Endothelial cell of umbilical vein (primary cell): Measurements from ENCODE around the gene FBL. TPM values are rescaled to one million over a fixed set of nuclear protein-coding genes. Genes with fewer than 3 reads are reported as not detected.
"Not testable (repeated sequence)": the region's sequence is repeated elsewhere in the genome, so short reads cannot be mapped to it uniquely, and the experiment has no call there.

Experiments used
- Bru-seq: library from RNA; stranded (reverse); fragments of 400-500 nt; gene quantifications from one replicate; lab custom pipeline; 2021; lab: Mats Ljungman, UMichigan
- BruChase-seq, 2 experiments: library from RNA; stranded (reverse); fragments of 400-500 nt; gene quantifications; one replicate each; lab custom pipeline; 2021; lab: Mats Ljungman, UMichigan
- BruUV-seq: library from RNA; stranded (reverse); fragments of 400-500 nt; replicated peaks from 2 replicates; lab custom pipeline; 2021; lab: Mats Ljungman, UMichigan
- CTCF ChIA-PET: fragments of 300-600, 350-600 bp; sonication (Branson Sonifier 250); formaldehyde crosslinking; loops from one replicate; lab custom pipeline; 2021; ENCODE audit warnings: antibody characterized with exemption, inconsistent platforms; lab: Charles Lee
- POLR2A ChIA-PET: fragments of 300-600, 350-600 bp; sonication (Branson Sonifier 250); formaldehyde crosslinking; loops from one replicate; lab custom pipeline; 2021; ENCODE audit warnings: antibody characterized with exemption, inconsistent platforms; lab: Charles Lee
- DNase-seq: peaks from one replicate; pipeline ENCODE4 v3.0.0-alpha.2; 2011; ENCODE audit warnings: low read depth, low spot score
- FAIRE-seq: peaks from 2 replicates; lab custom pipeline; 2011; peaks lifted over from hg19 to GRCh38; lab: Jason Lieb, UNC
- H2AFZ ChIP-seq: 2 replicates; pipeline ENCODE4 v1.6.0; 2012; ENCODE audit warnings: low read depth, low read length, control low read depth, inconsistent platforms
- H3K27ac ChIP-seq: 2 replicates; pipeline ENCODE4 v1.5.1; 2011; ENCODE audit warnings: low read depth, mild to moderate bottlenecking, control low read depth, low read length, moderate library complexity; ENCODE audit not compliant: insufficient read depth
- H3K27me3 ChIP-seq, 2 experiments: 2 replicates each; pipeline versions ENCODE4 v1.6.0 to v1.6.1; 2011; ENCODE audit warnings: low read length in 2 of 2, mixed read lengths in 1 of 2; ENCODE audit not compliant: control insufficient read depth in 2 of 2, insufficient read depth in 2 of 2
- H3K36me3 ChIP-seq, 2 experiments: 2 replicates in 1 of 2; 3 replicates in 1 of 2; pipeline ENCODE4 v1.5.1; 2011; ENCODE audit warnings: low read length in 2 of 2, mild to moderate bottlenecking in 1 of 2, moderate library complexity in 1 of 2; ENCODE audit not compliant: control insufficient read depth in 2 of 2, insufficient read depth in 2 of 2; ENCODE audit errors: extremely low read depth in 1 of 2
- H3K4me1 ChIP-seq: 3 replicates; pipeline ENCODE4 v1.5.1; 2011; ENCODE audit warnings: mild to moderate bottlenecking, low read length; ENCODE audit not compliant: control insufficient read depth, insufficient read depth; ENCODE audit errors: extremely low read depth
- H3K4me2 ChIP-seq: 2 replicates; pipeline ENCODE4 v1.6.1; 2011; ENCODE audit warnings: low read length, control low read depth, mixed read lengths; ENCODE audit not compliant: insufficient read depth
- H3K4me3 ChIP-seq, 3 experiments: fragments of 200-600 bp in 1 of 3; sonication (generic), shearing (Covaris generic) in 1 of 3; replicated peaks in 1 of 3; 2 replicates each; pipeline ENCODE4 v1.5.1; 2011 to 2016; ENCODE audit warnings: control low read depth in 3 of 3, low read length in 3 of 3, mild to moderate bottlenecking in 2 of 3, inconsistent platforms in 1 of 3, low read depth in 1 of 3, moderate library complexity in 1 of 3; ENCODE audit not compliant: insufficient read depth in 1 of 3
- H3K79me2 ChIP-seq: 2 replicates; pipeline ENCODE4 v1.6.0; 2012; ENCODE audit warnings: low read length, inconsistent platforms; ENCODE audit not compliant: control insufficient read depth, insufficient read depth
- H3K9ac ChIP-seq: replicated peaks from 2 replicates; pipeline ENCODE3; 2011; ENCODE audit warnings: low read length, control low read depth; ENCODE audit not compliant: insufficient read depth; ENCODE audit errors: extremely low read depth
- H3K9me1 ChIP-seq: replicated peaks from 3 replicates; pipeline ENCODE4 v1.6.0; 2011; ENCODE audit warnings: mild to moderate bottlenecking, low read length; ENCODE audit not compliant: control insufficient read depth, insufficient read depth; ENCODE audit errors: extremely low read depth
- H3K9me3 ChIP-seq: replicated peaks from 2 replicates; pipeline ENCODE4 v1.5.1; 2012; ENCODE audit warnings: low read length, inconsistent platforms; ENCODE audit not compliant: control insufficient read depth, insufficient read depth
- H4K20me1 ChIP-seq: replicated peaks from 2 replicates; pipeline ENCODE3; 2011; ENCODE audit warnings: mild to moderate bottlenecking, low read length; ENCODE audit not compliant: control insufficient read depth, insufficient read depth; ENCODE audit errors: extremely low read depth
- CTCF ChIP-seq, 2 donors: IDR thresholded peaks; 1 replicate in 1 of 2; 2 replicates in 1 of 2; pipeline ENCODE4 v1.5.1; 2011; ENCODE audit warnings: low read length in 2 of 2, mild to moderate bottlenecking in 2 of 2, moderate library complexity in 2 of 2, control low read depth in 1 of 2, inconsistent platforms in 1 of 2, low read depth in 1 of 2; ENCODE audit not compliant: insufficient read depth in 1 of 2; ENCODE audit errors: extremely low read depth in 1 of 2
- MAX ChIP-seq: IDR thresholded peaks from 2 replicates; pipeline ENCODE4 v1.6.1; 2011; ENCODE audit not compliant: insufficient read depth, insufficient read length
- POLR2A ChIP-seq: IDR thresholded peaks from 2 replicates; pipeline ENCODE4 v1.6.1; 2012; ENCODE audit warnings: low read depth, mild to moderate bottlenecking, control low read depth, low read length
- POLR2AphosphoS5 ChIP-seq: IDR thresholded peaks from 2 replicates; pipeline ENCODE4 v1.6.1; 2012; ENCODE audit warnings: low read depth, mild to moderate bottlenecking, control low read depth, low read length, moderate library complexity; ENCODE audit not compliant: insufficient read depth
- dilution Hi-C: fragments of 300-500 bp; cut with MboI; formaldehyde crosslinking; loops from one replicate; pipeline ENCODE4 v1.15.0; 2019; ENCODE audit warnings: low sequenced_read_pairs; ENCODE audit not compliant: extremely low pct_ligation_motif_present
- intact Hi-C: fragments of 100-400 bp; cut with micrococcal nuclease; formaldehyde crosslinking; loops from one replicate; pipeline ENCODE4 v1.10.0; 2022
- long read RNA-seq: library from polyadenylated mRNA; stranded (forward); transcript quantifications from one replicate; pipeline ENCODE4 v2.0.0, GENCODE V29; 2021
- polyA minus RNA-seq, 3 experiments: library from RNA; depleted of rRNA, polyadenylated mRNA; stranded (reverse); fragments of >200 nt; gene quantifications; 1 replicate in 1 of 3; 2 replicates in 2 of 3; pipeline ENCODE4 v1.2.3, GENCODE V29; 2011
- polyA plus RNA-seq, 4 experiments: library from polyadenylated mRNA; depleted of rRNA in 3 of 4; stranded (reverse) in 3 of 4; unstranded in 1 of 4; fragments of >200 nt; gene quantifications; 2 replicates each; pipeline versions ENCODE4 v1.2.1 to v1.2.3, GENCODE V29; 2011 to 2012; ENCODE audit warnings: missing spikeins in 1 of 4
- total RNA-seq: library from RNA; stranded (reverse); gene quantifications from 2 replicates; pipeline ENCODE4 v1.2.3, GENCODE V29; 2021

The FBL gene
- 271 and 277 TPM in 2 replicates for total RNA-seq
- polyA plus RNA-seq, result 407 and 473 TPM in 2 replicates
- polyA plus RNA-seq (2011; cell fraction: cytosol; rRNA removed), result 479 and 595 TPM in 2 replicates
- polyA plus RNA-seq (2011; cell fraction: nucleus; rRNA removed), result 179 and 219 TPM in 2 replicates
- polyA plus RNA-seq (2012), result 315 and 347 TPM in 2 replicates
- 390 and 441 TPM in 2 replicates for polyA minus RNA-seq
- 218 TPM for polyA minus RNA-seq (2011; cell fraction: cytosol; rRNA and poly(A)+ RNA removed)
- polyA minus RNA-seq (2011; cell fraction: nucleus; rRNA and poly(A)+ RNA removed), result 32.2 and 33.4 TPM in 2 replicates
- Bru-seq, nascent RNA, result percentile 81 among the genes with signal in this experiment
- percentile 89 among the genes with signal in this experiment for BruChase-seq, experiment 1, labeled RNA remaining after a 6-hour chase
- percentile 79 among the genes with signal in this experiment for BruChase-seq, experiment 2, labeled RNA remaining after a 2-hour chase
- long read RNA-seq, transcript FBL-201 (9 exons, 1,160 nt), result major isoform, 30 of 72 reads
- long read RNA-seq, partial matches to known transcripts, result 33 of 72 reads
- long read RNA-seq, other reads (novel, unspliced or antisense), result 9 of 72 reads

DNA sequence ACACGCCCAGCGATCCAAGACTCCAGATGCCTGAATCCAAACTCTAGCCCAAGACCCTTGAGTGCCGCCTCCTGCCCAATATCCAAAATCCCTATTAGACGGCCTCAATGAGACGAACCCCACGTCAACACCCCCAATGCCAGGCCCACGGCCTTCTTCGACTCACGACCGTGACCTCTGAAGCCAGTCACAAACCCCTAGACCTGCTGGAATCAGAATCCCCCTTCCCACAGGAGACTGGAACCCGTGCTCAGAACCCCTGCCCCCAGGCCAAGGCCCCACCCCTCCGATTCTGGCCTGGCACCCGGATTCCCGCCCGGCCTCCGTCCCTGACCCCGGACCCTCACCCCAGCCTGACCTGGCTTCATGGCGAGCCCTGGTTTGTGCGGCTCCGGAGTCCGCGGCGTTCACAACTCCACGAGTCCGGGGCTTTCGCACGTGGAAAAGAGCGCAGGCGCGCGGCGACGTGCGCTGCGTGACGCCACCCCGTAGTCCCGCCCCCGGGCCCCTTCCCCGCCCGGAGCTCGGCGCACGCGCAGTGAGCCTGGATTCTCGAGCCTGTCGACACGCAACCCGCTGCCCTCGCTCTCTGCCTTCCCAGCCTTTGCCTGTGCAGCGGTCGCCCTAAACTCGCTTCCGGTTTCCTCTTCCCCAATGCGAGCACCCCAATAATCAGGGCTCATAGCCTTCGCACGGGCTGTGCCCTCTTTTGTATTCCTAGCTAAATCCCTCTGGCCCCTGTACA, at the start of gene FBL:
FBL (minus strand) TSS at position 447 of the 745 bp plus-strand sequence; CDS start at position 368, 79 bp downstream.
- intact Hi-C loops, result loop anchor here (1.0 kb wide), 2 partner anchors 13 to 22 kb away; no protein-coding TSS in a partner anchor
- BruUV-seq, result no TSS peak
- dilution Hi-C loops, result no loop called here
- Histone ChIP-seq H3K4me3 (peak within 1 kb of the TSS; percentile 71 to 84 (median 76)), H4K20me1 (no peaks in the 10 kb centered on the region), H3K4me1 (peaks cover 24% of the 10 kb centered on the region), H3K9me3 (no peaks in the 10 kb centered on the region), H3K79me2 (peaks cover 49% of the 10 kb centered on the region), H2AFZ (peak within 1 kb of the TSS; percentile 98), H3K9me1 (no peaks in the 10 kb centered on the region), H3K4me2 (peak within 1 kb of the TSS; percentile 93), H3K27me3 (no peaks in the 10 kb centered on the region), H3K9ac (peak within 1 kb of the TSS; percentile 77), H3K27ac (peak within 1 kb of the TSS; percentile 64), H3K36me3 (no peaks in the 10 kb centered on the region)
- ChIA-PET POLR2A (interaction anchor here (1.2 to 1.5 kb wide), 2 partner anchors 12 to 124 kb away, joined by 4 to 5 read pairs; partner anchors contain the start of genes DYRK1B and PSMC4), CTCF (interaction anchor here (1.1 to 5.8 kb wide), 7 partner anchors 10 to 124 kb away, joined by 3 to 92 read pairs (median 5); partner anchors contain the start of genes DYRK1B and PSMC4)
- peak; percentile 92 for DNase-seq
- FAIRE-seq, result peak; percentile 76
- no peak for TF ChIP-seq CTCF (IDR thresholded peaks at IDR 0.05; ENCODE audit: extremely low read depth in 1 of 2, insufficient read depth in 1 of 2, low read depth in 1 of 2, low read length in 2 of 2)
- TF ChIP-seq POLR2AphosphoS5, result peak; percentile 74
- peak; percentile 84 for TF ChIP-seq MAX
- TF ChIP-seq POLR2A, result peak; percentile 78

GRCh38 chr19:39895096-39895495, 48.9 kb upstream of the FBL start:
- dilution Hi-C loops, H3K4me3 ChIP-seq, BruUV-seq, CTCF ChIA-PET, POLR2A ChIA-PET, DNase-seq, H4K20me1 ChIP-seq, H3K79me2 ChIP-seq, H3K36me3 ChIP-seq, H3K9ac ChIP-seq, H3K27ac ChIP-seq, H3K4me2 ChIP-seq, H3K4me1 ChIP-seq, H2AFZ ChIP-seq, FAIRE-seq, H3K9me1 ChIP-seq, H3K9me3 ChIP-seq, H3K27me3 ChIP-seq: not testable (repeated sequence)
- intact Hi-C loops, result loop anchor here (5.0 kb wide), 1 partner anchor 77 kb away; the partner anchor contains the start of gene PSMC4

DNA sequence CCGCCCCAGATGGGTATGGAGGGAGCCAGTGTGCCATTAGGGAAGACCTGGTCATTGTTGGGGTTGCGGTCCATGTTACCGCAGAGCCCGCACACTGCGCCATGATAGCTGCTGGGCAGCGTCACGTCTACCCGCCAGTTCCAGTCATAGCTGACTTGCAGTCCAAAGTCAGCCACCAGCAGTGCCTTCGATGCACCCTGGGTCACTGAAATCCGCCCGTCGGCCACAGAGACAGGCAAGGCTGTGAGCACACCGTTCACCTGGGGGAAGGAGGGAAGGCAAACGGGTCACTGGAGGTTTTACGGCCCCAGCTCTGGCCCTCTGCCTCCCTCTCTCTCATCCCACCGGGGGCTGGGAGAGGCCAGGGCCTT, 48.0 kb upstream of the FBL start:
- H3K36me3 ChIP-seq, FAIRE-seq, DNase-seq, H3K9ac ChIP-seq, POLR2A ChIA-PET, H3K4me1 ChIP-seq, BruUV-seq, H3K4me3 ChIP-seq, H3K9me1 ChIP-seq, H3K9me3 ChIP-seq, H3K27me3 ChIP-seq, dilution Hi-C loops, H4K20me1 ChIP-seq, H3K27ac ChIP-seq, H2AFZ ChIP-seq, intact Hi-C loops, H3K79me2 ChIP-seq, H3K4me2 ChIP-seq, CTCF ChIA-PET: not testable (repeated sequence)
